HG03280 (cell line): ENCODE data around the gene CYP4B1.
"Not testable (repeated sequence)": the region's sequence is repeated elsewhere in the genome, so short reads cannot be mapped to it uniquely, and the experiment has no call there.

ENCODE experiments used
- ATAC-seq: cut with Tn5 transposase; IDR thresholded peaks from one replicate; pipeline ENCODE4 v1.9.1; 2021; ENCODE audit warnings: mild to moderate bottlenecking, moderate library complexity; ENCODE audit not compliant: unreplicated experiment

The CYP4B1 gene

DNA sequence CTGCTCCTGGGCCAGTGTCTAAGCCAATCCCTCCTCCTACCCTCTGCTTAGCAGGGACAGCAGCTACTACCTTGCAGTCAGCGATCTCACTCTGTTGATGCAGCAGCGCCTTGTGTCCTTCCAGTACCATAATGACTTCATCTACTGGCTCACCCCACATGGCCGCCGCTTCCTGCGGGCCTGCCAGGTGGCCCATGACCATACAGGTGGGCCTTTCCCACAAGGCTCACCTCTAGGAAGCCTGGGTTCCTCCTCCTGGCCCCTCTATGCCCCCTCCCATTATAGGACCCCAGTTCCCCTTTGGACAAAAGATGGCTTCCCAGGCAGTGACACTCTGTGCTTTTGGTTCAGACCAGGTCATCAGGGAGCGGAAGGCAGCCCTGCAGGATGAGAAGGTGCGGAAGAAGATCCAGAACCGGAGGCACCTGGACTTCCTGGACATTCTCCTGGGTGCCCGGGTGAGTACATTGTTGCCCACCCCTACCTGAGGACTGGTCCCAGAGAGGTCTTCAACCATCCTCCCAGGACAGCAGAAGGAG, 15.1 kb downstream of the CYP4B1 start:
- no peak for ATAC-seq

GRCh38 chr1:46815133-46815532, 16.3 kb downstream of the CYP4B1 start:
- no peak for ATAC-seq

- ATAC-seq: no peak
Observed at GRCh38 chr1:46816930-46817329, 18.1 kb downstream of the CYP4B1 start.

DNA sequence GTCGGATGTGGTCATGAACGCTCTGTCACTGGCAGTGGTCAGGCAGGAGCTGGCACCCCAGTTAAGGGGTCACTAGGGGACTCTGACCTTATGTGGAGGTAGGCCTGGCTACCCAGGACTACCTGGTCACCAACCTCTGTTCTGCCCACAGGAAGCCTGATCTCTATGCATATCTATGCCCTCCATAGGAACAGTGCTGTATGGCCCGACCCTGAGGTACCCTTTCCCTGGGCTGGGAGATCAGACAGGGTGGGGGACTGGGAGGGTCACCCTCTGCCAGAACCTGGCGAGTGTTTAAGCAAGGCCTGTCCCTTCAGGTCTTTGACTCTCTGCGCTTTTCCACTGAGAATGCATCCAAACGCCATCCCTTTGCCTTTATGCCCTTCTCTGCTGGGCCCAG, 19.0 kb downstream of the CYP4B1 start:
- no peak for ATAC-seq

- no peak for ATAC-seq
Observed at GRCh38 chr1:46818591-46818990, 19.7 kb downstream of the CYP4B1 start.

GRCh38 chr1:46819335-46819734, 20.5 kb downstream of the CYP4B1 start:
- ATAC-seq: no peak

GRCh38 chr1:46820076-46820475, 21.2 kb downstream of the CYP4B1 start:
- no peak for ATAC-seq

DNA sequence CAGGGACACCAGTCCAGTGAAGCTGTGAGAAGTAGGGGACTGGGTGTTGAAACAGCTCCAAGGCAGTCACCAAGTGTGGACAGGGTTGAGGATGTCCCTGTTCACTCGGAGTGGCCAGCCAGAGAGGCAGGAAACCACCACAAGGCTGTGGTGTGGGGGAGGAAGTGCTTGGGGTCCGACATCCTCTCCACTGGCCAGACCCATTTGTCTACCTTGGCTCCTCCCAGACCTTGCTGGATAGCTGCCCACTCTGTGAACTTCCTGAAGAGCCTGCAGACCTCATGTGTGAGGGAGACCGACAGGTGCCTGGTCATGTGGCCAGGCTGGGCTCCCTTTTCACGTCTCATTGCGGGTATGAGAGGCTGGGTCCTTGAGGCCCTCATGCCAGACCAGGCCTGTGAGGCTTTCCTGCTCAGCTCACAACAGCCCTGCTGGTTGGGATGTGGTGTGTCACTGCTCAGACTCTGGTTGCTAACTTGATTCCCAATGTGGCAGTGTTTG, 21.8 kb downstream of the CYP4B1 start:
- no peak for ATAC-seq

DNA sequence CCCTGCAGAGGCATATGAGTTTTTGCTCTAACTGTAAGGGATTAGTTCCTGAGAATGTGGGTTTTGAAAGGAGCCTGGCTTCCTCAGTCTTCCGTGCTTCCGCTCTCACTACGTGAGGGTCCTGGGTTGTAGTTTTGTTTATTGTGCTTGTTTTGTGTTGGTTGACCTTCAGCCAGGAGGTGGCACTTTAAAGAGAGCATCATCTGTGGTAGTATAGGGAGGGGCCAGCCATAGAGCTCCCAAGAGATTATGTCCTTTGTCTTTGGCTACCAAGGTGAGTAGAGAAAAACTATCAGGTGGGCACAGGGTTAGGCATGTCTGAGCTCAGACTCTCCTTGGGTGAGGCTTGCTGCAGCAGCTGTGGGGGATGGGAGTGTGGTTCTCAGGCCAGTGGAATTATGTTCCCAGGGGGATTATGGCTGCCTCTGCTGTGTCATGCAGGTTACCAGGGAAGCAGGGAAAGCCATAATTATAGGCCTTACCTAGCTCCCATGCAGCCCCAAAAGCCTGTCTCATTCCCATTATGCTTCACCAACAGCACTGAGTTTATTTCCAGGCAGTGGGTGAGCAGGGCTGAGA, 23.5 kb downstream of the CYP4B1 start:
- ATAC-seq: no peak

DNA sequence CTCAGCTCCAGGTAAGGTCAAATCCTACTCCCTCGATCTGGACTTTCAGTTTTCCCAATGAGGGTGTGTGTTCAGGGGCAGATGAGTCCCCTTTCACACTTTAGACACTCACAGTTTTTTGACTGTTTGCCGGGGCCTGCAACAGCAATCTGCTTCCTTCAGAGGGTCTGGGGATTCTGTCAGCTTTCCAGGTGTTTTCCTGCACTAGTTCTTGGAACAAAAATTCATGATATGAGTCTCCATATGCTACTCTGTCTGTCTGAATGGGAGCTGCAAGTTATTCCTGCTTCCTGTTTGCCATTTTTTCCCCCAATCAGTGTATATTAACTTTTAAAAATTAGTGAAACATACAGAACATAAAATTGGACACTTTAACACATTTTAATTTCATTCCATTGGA, 24.3 kb downstream of the CYP4B1 start:
- ATAC-seq: no peak

GRCh38 chr1:46826892-46827291, 28.0 kb downstream of the CYP4B1 start:
- ATAC-seq: not testable (repeated sequence)

GRCh38 chr1:46830665-46831322, 31.9 kb downstream of the CYP4B1 start:
- ATAC-seq: no peak

GRCh38 chr1:46835469-46835868, 36.6 kb downstream of the CYP4B1 start:
- ATAC-seq: not testable (repeated sequence)

- not testable (repeated sequence) for ATAC-seq
Observed at GRCh38 chr1:46846386-46846785, 47.5 kb downstream of the CYP4B1 start.

GRCh38 chr1:46857660-46858065, 58.8 kb downstream of the CYP4B1 start:
- ATAC-seq: not testable (repeated sequence)

DNA sequence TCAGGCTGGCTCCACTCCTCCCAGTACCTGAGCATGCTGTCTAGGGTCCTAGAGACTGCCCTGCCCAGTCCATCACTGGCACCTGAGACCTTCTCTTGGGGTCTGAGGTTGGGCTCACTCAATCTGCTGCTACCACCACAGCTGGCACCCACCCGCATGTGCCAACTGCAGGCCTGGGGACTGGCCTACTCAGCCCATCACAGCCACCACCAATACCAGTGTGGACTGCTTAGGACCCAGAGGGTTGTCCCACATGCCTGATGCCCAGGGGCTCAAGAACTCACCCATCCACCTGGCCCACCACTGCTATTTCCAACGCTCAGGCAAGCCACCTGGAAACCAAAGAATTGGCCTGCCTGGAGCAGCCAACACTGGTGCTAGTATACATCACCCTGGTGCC, 63.5 kb downstream of the CYP4B1 start:
- no peak for ATAC-seq
